ENCODE results near the gene ILF3. TPM values are rescaled to one million over a fixed set of nuclear protein-coding genes. Genes with fewer than 3 reads are reported as not detected.

The ILF3 gene
- polyA plus RNA-seq, 1 donor (not counting 4 experiments of a cell fraction or from before 2014, with no cell fraction given): 162 TPM

GRCh38 chr19:10618846-10619245, 35.3 kb upstream of the ILF3 start:
- H3K36me3 ChIP-seq (ENCODE audit: control insufficient read depth in 2 of 2, extremely low read depth in 1 of 2, insufficient read depth in 2 of 2, low read length in 2 of 2): no peaks in the 10 kb centered on the region
- no peaks in the 10 kb centered on the region for H3K9me3 ChIP-seq (ENCODE audit: control insufficient read depth, low read depth, low read length)
- TF ChIP-seq CTCF (optimal IDR thresholded peaks at IDR 0.05 in 1 of 3, IDR thresholded peaks at IDR 0.05 in 1 of 3, conservative IDR thresholded peaks at IDR 0.05 in 1 of 3; ENCODE audit: extremely low read depth in 1 of 3, insufficient read depth in 2 of 3, low read length in 3 of 3): no peak
- TF ChIP-seq EZH2 (IDR thresholded peaks at IDR 0.05; ENCODE audit: low read length): no peak
- H3K79me2 ChIP-seq (ENCODE audit: control insufficient read depth, insufficient read depth, low read length): no peaks in the 10 kb centered on the region
- no peak overlapping the region for H3K27ac ChIP-seq (ENCODE audit: control insufficient read depth, insufficient read depth, low read length)
- no peaks in the 10 kb centered on the region for H4K20me1 ChIP-seq (ENCODE audit: control insufficient read depth, extremely low read depth, insufficient read depth, low read length)
- no peak overlapping the region for H3K4me3 ChIP-seq (ENCODE audit: control insufficient read depth in 2 of 3, extremely low read depth in 1 of 3, insufficient read depth in 2 of 3, low read depth in 1 of 3, low read length in 3 of 3)
- H3K9me1 ChIP-seq (ENCODE audit: control insufficient read depth, extremely low read depth, insufficient read depth, low read length): no peaks in the 10 kb centered on the region
- no peak overlapping the region for H3K4me2 ChIP-seq (ENCODE audit: control insufficient read depth, extremely low read depth, insufficient read depth, low read depth, low read length)
- DNase-seq (ENCODE audit: low read depth, low spot score) (no peak), FAIRE-seq (no peak)
- dilution Hi-C loops (cut with MboI; ENCODE audit: extremely low pct_ligation_motif_present, low sequenced_read_pairs): no loop called here
- H3K9ac ChIP-seq (ENCODE audit: control insufficient read depth, extremely low read depth, insufficient read depth, low read length): no peak overlapping the region
- no peak overlapping the region for H2AFZ ChIP-seq (ENCODE audit: control insufficient read depth, low read length)
- H3K4me1 ChIP-seq (ENCODE audit: control insufficient read depth, extremely low read depth, insufficient read depth, low read length): peaks cover 23% of the 10 kb centered on the region
- no peaks in the 10 kb centered on the region for H3K27me3 ChIP-seq (ENCODE audit: control insufficient read depth, extremely low read depth, insufficient read depth, low read length)

GRCh38 chr19:10620786-10621185, 33.4 kb upstream of the ILF3 start:
- H3K27ac ChIP-seq (ENCODE audit: control insufficient read depth, insufficient read depth, low read length): no peak overlapping the region
- TF ChIP-seq CTCF (optimal IDR thresholded peaks at IDR 0.05 in 1 of 3, IDR thresholded peaks at IDR 0.05 in 1 of 3, conservative IDR thresholded peaks at IDR 0.05 in 1 of 3; ENCODE audit: extremely low read depth in 1 of 3, insufficient read depth in 2 of 3, low read length in 3 of 3): no peak
- no peak for TF ChIP-seq EZH2 (IDR thresholded peaks at IDR 0.05; ENCODE audit: low read length)

More at GRCh38 chr19:10620786-10621185, 33.4 kb upstream of the ILF3 start:
- H3K9me3 ChIP-seq (ENCODE audit: control insufficient read depth, low read depth, low read length): no peaks in the 10 kb centered on the region
- no peak overlapping the region for H3K4me3 ChIP-seq (ENCODE audit: control insufficient read depth in 2 of 3, extremely low read depth in 1 of 3, insufficient read depth in 2 of 3, low read depth in 1 of 3, low read length in 3 of 3)
- H2AFZ ChIP-seq (ENCODE audit: control insufficient read depth, low read length): no peak overlapping the region
- no peaks in the 10 kb centered on the region for H3K27me3 ChIP-seq (ENCODE audit: control insufficient read depth, extremely low read depth, insufficient read depth, low read length)
- H3K9ac ChIP-seq (ENCODE audit: control insufficient read depth, extremely low read depth, insufficient read depth, low read length): no peak overlapping the region
- DNase-seq (ENCODE audit: low read depth, low spot score) (no peak), FAIRE-seq (no peak)
- dilution Hi-C loops (cut with MboI; ENCODE audit: extremely low pct_ligation_motif_present, low sequenced_read_pairs): no loop called here
- no peaks in the 10 kb centered on the region for H4K20me1 ChIP-seq (ENCODE audit: control insufficient read depth, extremely low read depth, insufficient read depth, low read length)
- peaks cover 32% of the 10 kb centered on the region for H3K4me1 ChIP-seq (ENCODE audit: control insufficient read depth, extremely low read depth, insufficient read depth, low read length)
- no peaks in the 10 kb centered on the region for H3K9me1 ChIP-seq (ENCODE audit: control insufficient read depth, extremely low read depth, insufficient read depth, low read length)
- peaks cover 8% of the 10 kb centered on the region for H3K79me2 ChIP-seq (ENCODE audit: control insufficient read depth, insufficient read depth, low read length)
- no peak overlapping the region for H3K4me2 ChIP-seq (ENCODE audit: control insufficient read depth, extremely low read depth, insufficient read depth, low read depth, low read length)
- no peaks in the 10 kb centered on the region for H3K36me3 ChIP-seq (ENCODE audit: control insufficient read depth in 2 of 2, extremely low read depth in 1 of 2, insufficient read depth in 2 of 2, low read length in 2 of 2)
